Esophagus squamous epithelium (tissue), 5 donors: ENCODE data around the gene SPINT4. TPM values are rescaled to one million over a fixed set of nuclear protein-coding genes. Genes with fewer than 3 reads are reported as not detected.
A peak's percentile ranks its signal among the peaks of the same experiment; 100 is the strongest.

Source experiments
- DNase-seq: peaks from one replicate; lab custom pipeline; 2025; lab: John Stamatoyannopoulos, UW
- H3K27ac ChIP-seq, 4 donors: fragments of 200-600 bp; sonication (generic); one replicate each; pipeline ENCODE4 v1.5.1; 2016 to 2019; ENCODE audit warnings: mild to moderate bottlenecking in 1 of 4
- H3K27me3 ChIP-seq, 4 donors: fragments of 200-600 bp; sonication (generic); 1 replicate in 3 of 4; 2 replicates in 1 of 4; pipeline versions ENCODE4 v1.5.1 to v1.6.0; 2017 to 2021; ENCODE audit warnings: antibody characterized with exemption in 1 of 4
- H3K36me3 ChIP-seq, 3 donors: fragments of 200-600 bp; sonication (generic); one replicate each; pipeline ENCODE4 v1.5.1; 2016 to 2019
- H3K4me1 ChIP-seq, 3 donors: fragments of 200-600 bp; sonication (generic); one replicate each; pipeline ENCODE4 v1.5.1; 2017 to 2019
- H3K4me3 ChIP-seq, 4 donors: fragments of 200-600 bp; sonication (generic); 1 replicate in 3 of 4; 2 replicates in 1 of 4; pipeline ENCODE4 v1.5.1; 2016 to 2019; ENCODE audit warnings: mild to moderate bottlenecking in 2 of 4, moderate library complexity in 1 of 4
- H3K9me3 ChIP-seq, 3 donors: fragments of 200-600 bp; sonication (generic); one replicate each; pipeline ENCODE4 v1.5.1; 2016 to 2019
- CTCF ChIP-seq, 6 experiments: fragments of 450-650 bp in 4 of 6; fragments of 200-600 bp in 2 of 6; sonication (generic) in 2 of 6; IDR thresholded peaks; one replicate each; pipeline ENCODE4 v1.5.1; 2016 to 2019; ENCODE audit warnings: antibody characterized with exemption in 6 of 6, mild to moderate bottlenecking in 4 of 6, moderate library complexity in 4 of 6
- POLR2A ChIP-seq, 4 donors: fragments of 450-650 bp; IDR thresholded peaks; one replicate each; pipeline ENCODE4 v1.6.1; 2017; ENCODE audit warnings: antibody characterized with exemption in 4 of 4, mild to moderate bottlenecking in 4 of 4, moderate library complexity in 3 of 4
- WGBS, 2 donors: methylation state at CpG; one replicate each; pipeline ENCODE4 v1.1.5; 2018; 5-methylcytosine and 5-hydroxymethylcytosine counted together
- intact Hi-C: fragments of 100-400 bp; cut with DNase I; formaldehyde crosslinking; loops from one replicate; pipeline ENCODE4 v1.15.0; 2022
- small RNA-seq, 4 donors: library from RNA; depleted of rRNA; stranded (forward); fragments of <200 nt; gene quantifications; one replicate each; pipeline ENCODE3, GENCODE V24; 2016
- total RNA-seq, 4 donors: library from RNA; depleted of rRNA; stranded (reverse); fragments of >200 nt; gene quantifications; one replicate each; pipeline ENCODE4 v1.1.0, GENCODE V29; 2016
- donor health status: DM: yes; HTN: yes; CAD: no.

SPINT4 gene
- total RNA-seq, 4 donors from 2014 or later = not detected

- peak overlapping the region in 2 of 4 donors; percentile 11 to 17 for H3K27ac ChIP-seq
- 51 to 88% methylated on average over 2 of the region's 2 CpGs for WGBS, 2 donors
- H3K36me3 ChIP-seq = no peaks in the 10 kb centered on the region
- H3K4me3 ChIP-seq = no peak overlapping the region
- no peaks in the 10 kb centered on the region for H3K27me3 ChIP-seq
- intact Hi-C loops = loop anchor here (10.0 kb wide), 1 partner anchor 310 kb away; the partner anchor contains the start of gene WFDC2
- peaks cover 11 to 62% (median 21%) of the 10 kb centered on the region in 3 donors for H3K4me1 ChIP-seq
- no peak for DNase-seq
- no peaks in the 10 kb centered on the region for H3K9me3 ChIP-seq
- TF ChIP-seq POLR2A (IDR thresholded peaks at IDR 0.05) (no peak), CTCF (IDR thresholded peaks at IDR 0.05) (no peak)
These were observed 52.8 kb downstream of the SPINT4 start for GRCh38 chr20:45774945-45775344.

GRCh38 chr20:45775411-45775810 lies 53.3 kb downstream of the SPINT4 start:
- no peak for TF ChIP-seq POLR2A (IDR thresholded peaks at IDR 0.05)
- TF ChIP-seq CTCF (IDR thresholded peaks at IDR 0.05) = no peak
- Histone ChIP-seq H3K27ac (peak overlapping the region in 2 of 4 donors; percentile 11 to 17), H3K4me1 (peaks cover 13 to 66% (median 26%) of the 10 kb centered on the region in 3 donors), H3K27me3 (no peaks in the 10 kb centered on the region), H3K4me3 (no peak overlapping the region), H3K9me3 (no peaks in the 10 kb centered on the region), H3K36me3 (no peaks in the 10 kb centered on the region)
- 100% methylated on average over 1 to 2 of the region's 6 CpGs for WGBS, 2 donors
- intact Hi-C loops = loop anchor here (10.0 kb wide), 1 partner anchor 311 kb away; the partner anchor contains the start of gene WFDC2
- DNase-seq = no peak

Small RNA genes within 50 kb of the gene (small RNA-seq; reads per million reads assigned to genes)
- gene MIR3617 (0 to 0.07 (median 0) reads per million in 4 donors), gene SPINT5P (0 reads per million in 4 donors)

Other genes with a start within 250 kb of the SPINT4 start
- not detected for gene SPINT3, start 206.7 kb upstream of the SPINT4 start, total RNA-seq
- gene WFDC6, start 182.9 kb upstream of the SPINT4 start, total RNA-seq = not detected
- not detected for gene EPPIN, start 174.9 kb upstream of the SPINT4 start, total RNA-seq
- not detected for gene WFDC8, start 143.1 kb upstream of the SPINT4 start, total RNA-seq
- gene WFDC10A, start 92.6 kb upstream of the SPINT4 start, total RNA-seq = not detected
- gene WFDC9, start 91.1 kb upstream of the SPINT4 start, total RNA-seq = not detected
- not detected for gene WFDC11, start 52.1 kb upstream of the SPINT4 start, total RNA-seq
- gene WFDC13, start 20.3 kb upstream of the SPINT4 start, total RNA-seq = not detected
- gene WFDC10B, start 17.3 kb upstream of the SPINT4 start, total RNA-seq = not detected
- 1 to 10 TPM in 1 of 4 donors, not detected in 3; 1.3 TPM for gene WFDC3, start 69.5 kb downstream of the SPINT4 start, total RNA-seq
- 10 to 100 TPM; 13.9 to 23.1 (median 20.3) TPM for gene DNTTIP1, start 69.6 kb downstream of the SPINT4 start, total RNA-seq
- 10 to 100 TPM; 17.4 to 54.4 (median 31.2) TPM for gene UBE2C, start 90.3 kb downstream of the SPINT4 start, total RNA-seq
- 1 to 10 TPM in 1 of 4 donors, not detected in 3; 1.1 TPM for gene TNNC2, start 105.0 kb downstream of the SPINT4 start, total RNA-seq
- 10 to 100 TPM; 21.2 to 43.2 (median 37.4) TPM for gene SNX21, start 111.5 kb downstream of the SPINT4 start, total RNA-seq
- 10 to 100 TPM; 27.7 to 35.0 (median 31.1) TPM for gene ACOT8, start 135.0 kb downstream of the SPINT4 start, total RNA-seq
- 1 to 10 TPM; 1.1 to 3.2 (median 2.5) TPM for gene ZSWIM3, start 135.3 kb downstream of the SPINT4 start, total RNA-seq
- 1 to 10 TPM; 6.6 to 8.8 (median 7.6) TPM for gene ZSWIM1, start 158.9 kb downstream of the SPINT4 start, total RNA-seq
- 1 to 10 TPM in 2 of 4 donors, not detected in 2; 1.1 to 1.3 TPM for gene SPATA25, start 165.3 kb downstream of the SPINT4 start, total RNA-seq
- 1 to 10 TPM; 4.1 to 6.5 (median 5.5) TPM for gene NEURL2, start 168.9 kb downstream of the SPINT4 start, total RNA-seq
- 10 to 100 TPM; 44.5 to 74.8 (median 56.8) TPM for gene CTSA, start 169.0 kb downstream of the SPINT4 start, total RNA-seq
- gene PLTP, start 189.8 kb downstream of the SPINT4 start, total RNA-seq = 100 to 1,000 TPM in 2 of 4 donors, 10 to 100 TPM in 1, 1 to 10 TPM in 1; 5.9 to 248 (median 92.6) TPM
- 10 to 100 TPM; 10.4 to 36.8 (median 16.4) TPM for gene PCIF1, start 212.3 kb downstream of the SPINT4 start, total RNA-seq
- gene ZNF335, start 249.9 kb downstream of the SPINT4 start, total RNA-seq = 10 to 100 TPM; 10.5 to 22.5 (median 19.8) TPM